Activated naive CD8-positive, alpha-beta T cell treated with anti-CD3 and anti-CD28 coated beads, Interleukin-2, amount 50 U/mL, for 16 hours (primary cell): Measurements from ENCODE around the gene GRIN2A.

ENCODE experiments used
- DNase-seq: peaks from one replicate; pipeline ENCODE4 v3.0.0-alpha.2; 2020; ENCODE audit warnings: low read depth, low spot score

The GRIN2A gene

DNA sequence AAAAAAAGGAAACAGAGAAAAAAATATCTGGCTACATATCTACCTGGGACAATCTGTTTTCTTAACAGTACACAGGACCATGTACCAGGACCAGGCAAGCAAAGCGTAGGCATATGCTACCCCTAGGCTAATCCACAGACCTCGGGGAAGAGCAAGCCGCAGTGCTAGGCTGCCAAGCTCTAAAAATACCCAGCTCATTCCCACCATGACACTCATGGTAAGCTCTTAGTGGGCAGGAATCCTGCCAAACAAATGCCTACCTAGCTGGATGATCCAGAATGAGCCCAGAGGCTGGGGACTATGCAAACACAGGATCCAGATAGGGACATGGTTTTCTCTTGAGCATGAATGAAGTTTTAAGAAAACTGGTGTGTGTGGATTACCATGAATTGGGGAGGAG lies 95.6 kb downstream of the GRIN2A start:
- no peak for DNase-seq

DNA sequence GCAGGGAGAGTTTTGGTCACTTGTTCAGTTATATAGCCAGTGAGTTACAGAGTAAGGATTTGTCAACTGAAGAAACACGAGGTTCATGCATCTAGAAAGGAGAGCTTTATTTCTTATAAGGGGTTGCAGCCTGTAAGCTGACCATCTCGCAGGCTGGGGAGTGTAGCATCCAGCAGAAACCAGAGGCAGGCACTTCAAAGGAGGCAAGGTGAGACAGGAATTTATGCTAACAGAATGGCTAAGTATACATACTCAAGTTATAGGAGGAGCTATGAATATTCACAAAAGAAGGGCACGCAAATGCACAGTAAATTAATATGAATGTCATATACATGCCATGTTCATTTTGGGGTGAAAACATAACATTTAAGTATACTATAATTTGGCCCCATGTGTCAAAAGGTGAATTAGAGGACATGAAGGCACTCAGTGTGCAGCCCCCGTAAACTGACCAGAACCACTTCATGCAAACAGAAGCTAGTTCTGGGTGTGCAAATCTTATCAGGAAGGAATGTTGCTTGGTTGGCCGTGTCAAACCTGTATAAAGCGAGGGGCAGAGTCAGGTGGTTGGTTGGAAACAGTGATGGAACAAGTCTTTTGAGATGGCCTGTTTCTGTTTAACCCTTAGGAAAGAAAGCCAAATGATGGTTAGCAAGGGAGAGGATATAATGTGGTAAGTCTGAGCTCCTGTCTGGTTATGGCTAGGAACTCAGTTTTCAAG lies 97.0 kb downstream of the GRIN2A start:
- DNase-seq, result no peak

DNA sequence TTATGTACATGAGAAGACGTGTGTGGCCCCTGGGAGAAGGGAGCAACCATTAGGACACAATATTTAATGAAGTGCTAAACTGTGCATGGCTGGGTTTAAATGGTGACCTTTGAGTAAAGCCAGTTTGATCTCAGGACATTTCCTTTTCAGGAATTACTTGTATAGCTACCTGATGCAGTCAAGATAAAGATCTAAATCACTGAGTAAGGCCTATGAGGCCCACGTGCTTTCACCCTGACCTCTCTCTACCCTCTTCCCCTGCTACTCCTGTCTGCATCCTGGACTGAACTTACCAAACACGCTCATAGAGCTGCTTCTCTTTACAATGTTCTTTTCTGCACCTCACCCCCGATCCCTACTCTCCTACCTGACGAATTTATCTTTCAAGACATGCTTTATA lies 98.9 kb downstream of the GRIN2A start:
- DNase-seq, result no peak

- no peak for DNase-seq
Measured at GRCh38 chr16:10081201-10081940, 100.9 kb downstream of the GRIN2A start.

- no peak for DNase-seq
Measured at GRCh38 chr16:10080051-10080772, 102.0 kb downstream of the GRIN2A start.

- DNase-seq, result no peak
Measured at GRCh38 chr16:10078541-10078949, 103.7 kb downstream of the GRIN2A start.

GRCh38 chr16:10077861-10078260 lies 104.4 kb downstream of the GRIN2A start:
- no peak for DNase-seq

GRCh38 chr16:10076037-10076436 lies 106.2 kb downstream of the GRIN2A start:
- DNase-seq, result no peak

GRCh38 chr16:10070591-10070990 lies 111.6 kb downstream of the GRIN2A start:
- DNase-seq, result no peak

DNA sequence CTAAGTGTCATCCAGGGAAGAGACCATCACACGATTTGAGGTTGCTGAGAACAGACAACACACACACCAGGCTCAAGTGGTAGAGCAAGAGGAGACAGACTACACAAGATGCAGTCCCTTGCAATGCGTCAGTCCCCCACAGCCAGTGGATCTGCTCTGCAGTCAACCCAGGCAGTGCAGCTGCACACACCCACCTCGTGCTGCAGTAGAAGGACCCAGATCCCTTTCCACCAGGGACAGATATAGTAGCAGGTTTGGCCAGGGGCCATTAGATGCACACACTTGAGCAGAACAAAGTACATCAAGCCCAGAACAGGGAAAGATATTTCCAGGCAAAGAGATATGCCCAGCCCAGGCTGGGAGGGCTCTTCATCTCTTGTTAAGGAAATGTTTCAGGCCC lies 112.9 kb downstream of the GRIN2A start:
- DNase-seq, result no peak

GRCh38 chr16:10067835-10068234 lies 114.4 kb downstream of the GRIN2A start:
- no peak for DNase-seq

DNA sequence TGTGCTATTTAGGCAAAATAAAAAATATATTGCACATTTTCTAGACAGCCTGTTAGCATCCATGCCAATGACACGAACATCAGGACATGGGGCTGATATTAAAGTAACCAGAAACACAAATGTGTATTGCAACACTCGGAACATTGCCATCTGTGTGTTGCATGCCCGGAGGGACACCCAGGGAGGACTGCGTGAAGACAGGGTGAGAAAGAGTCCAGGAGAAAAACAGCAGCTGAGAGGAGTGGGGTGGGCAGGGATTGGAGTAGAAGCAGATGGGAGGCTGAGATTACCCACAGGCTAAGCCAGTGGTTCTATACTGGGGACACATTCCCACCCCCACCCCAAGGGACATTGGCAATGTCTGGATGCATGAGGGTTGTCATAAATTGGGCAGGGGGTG lies 114.8 kb downstream of the GRIN2A start:
- DNase-seq, result no peak

DNA sequence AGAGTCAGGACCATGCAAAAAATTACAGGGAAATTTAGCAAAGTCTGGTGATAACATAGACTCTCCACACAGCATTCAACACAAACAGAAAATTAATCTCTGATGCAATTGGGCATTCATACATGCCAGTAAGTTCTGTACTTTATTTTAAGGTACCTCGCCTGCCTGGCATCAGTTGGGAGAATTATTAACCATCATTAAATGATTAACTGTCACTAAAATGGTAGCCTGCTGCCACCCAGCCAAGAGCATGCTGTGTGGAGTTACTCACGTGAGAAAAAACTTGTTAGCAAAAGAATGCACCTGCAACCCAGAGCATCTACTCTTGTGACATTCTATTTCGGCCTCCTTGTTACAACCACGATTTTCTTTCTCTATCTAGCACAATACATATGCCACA lies 117.2 kb downstream of the GRIN2A start:
- no peak for DNase-seq

DNA sequence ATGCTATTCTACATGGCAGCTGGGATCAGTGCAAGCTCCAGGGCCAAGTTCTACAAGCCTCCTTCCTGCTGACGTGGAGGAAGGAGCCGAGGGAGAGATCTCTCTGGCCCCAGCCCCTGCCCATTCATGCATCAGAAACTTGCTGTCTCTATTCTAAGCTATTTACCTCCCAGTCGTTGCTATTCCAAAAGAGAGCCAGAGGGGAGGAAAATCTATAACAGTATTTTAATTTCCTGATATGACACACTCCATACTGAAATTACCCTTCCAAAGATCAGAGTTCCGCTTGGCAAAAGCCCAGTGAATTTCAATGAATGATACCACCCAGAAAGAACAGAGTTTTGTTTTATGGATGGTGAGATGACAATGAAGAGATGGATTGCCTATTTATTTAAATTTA lies 133.4 kb downstream of the GRIN2A start:
- DNase-seq, result no peak

DNA sequence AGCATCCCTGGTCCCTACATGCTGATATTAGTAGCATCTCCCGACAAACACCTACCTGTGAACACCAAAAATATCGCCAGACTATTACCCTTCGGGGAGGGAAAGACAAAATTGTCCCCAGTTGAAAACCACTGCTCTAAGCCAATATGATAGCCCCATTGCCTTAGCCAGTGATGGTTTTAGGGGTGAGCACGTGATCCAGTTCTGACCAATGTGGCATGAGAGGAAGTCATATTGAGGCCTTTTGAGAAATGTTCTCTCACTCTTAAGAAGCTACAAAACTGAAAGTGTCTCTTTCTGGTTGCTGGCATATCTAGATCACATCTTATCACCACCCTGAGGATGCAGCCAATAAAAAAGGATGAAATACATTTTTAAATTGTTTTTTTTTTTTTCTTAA lies 136.3 kb downstream of the GRIN2A start:
- no peak for DNase-seq

DNA sequence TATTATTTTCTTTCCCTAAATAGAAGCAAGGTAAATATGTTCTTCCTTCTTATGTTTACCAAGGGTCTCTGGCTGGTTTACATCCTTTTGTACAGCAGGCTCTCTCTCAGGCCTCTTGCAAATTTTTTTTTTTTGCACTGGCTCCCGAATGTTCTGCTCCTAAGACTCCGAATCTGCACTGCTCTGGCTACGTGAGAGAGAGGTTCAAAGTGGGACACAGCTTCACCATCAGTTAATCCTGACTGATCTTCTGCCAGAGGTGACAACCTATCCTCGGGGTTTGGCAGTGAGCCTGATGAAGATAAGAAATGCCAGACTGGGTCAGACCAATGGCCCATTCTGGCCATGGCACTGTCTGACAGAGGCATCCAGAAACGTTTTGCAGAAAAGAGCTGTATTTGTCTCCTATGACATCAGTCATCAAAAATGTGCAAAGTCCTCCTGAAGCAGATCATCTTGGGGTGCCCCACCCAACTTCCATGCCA lies 136.9 kb downstream of the GRIN2A start:
- no peak for DNase-seq

- no peak for DNase-seq
Measured at GRCh38 chr16:10040136-10041080, 141.8 kb downstream of the GRIN2A start.

DNA sequence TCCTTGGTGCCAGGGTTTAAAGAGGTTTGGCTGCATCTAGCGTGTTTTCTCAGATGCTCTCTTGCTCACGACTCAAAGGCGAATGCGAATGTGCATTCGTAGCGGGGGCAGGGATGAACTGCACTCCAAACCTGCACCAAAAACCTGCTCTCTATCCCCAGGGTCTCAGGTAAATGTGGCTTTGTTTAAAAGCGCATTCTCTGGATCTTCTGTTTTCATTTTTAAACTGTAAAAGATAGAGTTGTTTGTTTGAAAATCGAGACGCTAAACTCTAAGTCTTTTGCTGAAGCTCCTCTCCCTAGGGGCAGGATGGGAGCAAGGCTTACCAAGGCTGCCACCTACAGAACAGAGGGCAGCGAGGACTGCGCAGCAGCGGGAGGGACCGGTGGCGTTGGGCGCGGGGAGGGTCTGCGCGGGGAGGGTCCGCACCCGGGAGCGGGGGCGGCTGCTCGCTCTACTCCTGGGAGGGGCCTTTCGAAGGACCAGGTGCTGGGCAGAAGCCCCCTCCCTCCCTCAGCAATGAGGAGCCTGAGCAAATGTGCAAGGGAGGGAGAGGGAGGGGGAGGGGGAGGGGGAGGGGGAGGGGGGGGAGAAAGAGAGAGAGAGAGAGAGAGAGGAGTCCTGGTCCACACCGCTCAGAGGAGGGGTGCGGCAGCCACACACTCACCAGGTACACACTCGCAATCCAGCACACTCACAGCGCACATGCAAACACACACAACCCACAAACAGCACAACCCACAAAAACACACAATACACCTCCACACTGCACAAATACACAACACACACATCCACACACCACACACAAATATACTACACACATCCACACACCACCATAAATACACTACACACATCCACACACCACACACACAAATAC lies 142.8 kb downstream of the GRIN2A start:
- DNase-seq, result no peak

DNA sequence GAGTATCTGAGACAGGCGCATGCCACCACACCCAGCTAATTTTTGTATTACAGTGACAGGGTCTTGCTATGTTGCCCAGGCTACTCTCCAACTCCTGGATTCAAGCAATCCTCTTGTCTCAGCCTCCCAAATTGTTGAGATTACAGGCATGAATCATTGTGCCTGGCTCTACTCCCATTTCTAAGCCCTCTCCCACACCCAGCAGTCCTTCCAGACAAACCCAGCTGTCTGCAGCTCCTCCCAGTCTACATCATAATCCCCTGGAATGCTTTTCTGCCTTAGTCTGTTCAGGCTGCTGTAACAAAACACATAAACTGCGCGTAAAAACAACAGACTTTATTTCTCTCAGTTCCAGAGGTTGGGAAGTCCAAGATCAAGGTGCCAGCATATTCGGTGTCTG lies 144.5 kb downstream of the GRIN2A start:
- no peak for DNase-seq

GRCh38 chr16:10036956-10037355 lies 145.3 kb downstream of the GRIN2A start:
- no peak for DNase-seq
